Activated CD8-positive, alpha-beta memory T cell treated with anti-CD3 and anti-CD28 coated beads, Interleukin-2, amount 50 U/mL, for 48 hours (primary cell): ENCODE results near the gene RFX2.
A peak's percentile ranks its signal among the peaks of the same experiment; 100 is the strongest.
"Not testable (repeated sequence)": the region's sequence is repeated elsewhere in the genome, so short reads cannot be mapped to it uniquely, and the experiment has no call there.

Source experiments
- DNase-seq: peaks from one replicate; pipeline ENCODE4 v3.0.0-alpha.2; 2020

Gene RFX2

DNA sequence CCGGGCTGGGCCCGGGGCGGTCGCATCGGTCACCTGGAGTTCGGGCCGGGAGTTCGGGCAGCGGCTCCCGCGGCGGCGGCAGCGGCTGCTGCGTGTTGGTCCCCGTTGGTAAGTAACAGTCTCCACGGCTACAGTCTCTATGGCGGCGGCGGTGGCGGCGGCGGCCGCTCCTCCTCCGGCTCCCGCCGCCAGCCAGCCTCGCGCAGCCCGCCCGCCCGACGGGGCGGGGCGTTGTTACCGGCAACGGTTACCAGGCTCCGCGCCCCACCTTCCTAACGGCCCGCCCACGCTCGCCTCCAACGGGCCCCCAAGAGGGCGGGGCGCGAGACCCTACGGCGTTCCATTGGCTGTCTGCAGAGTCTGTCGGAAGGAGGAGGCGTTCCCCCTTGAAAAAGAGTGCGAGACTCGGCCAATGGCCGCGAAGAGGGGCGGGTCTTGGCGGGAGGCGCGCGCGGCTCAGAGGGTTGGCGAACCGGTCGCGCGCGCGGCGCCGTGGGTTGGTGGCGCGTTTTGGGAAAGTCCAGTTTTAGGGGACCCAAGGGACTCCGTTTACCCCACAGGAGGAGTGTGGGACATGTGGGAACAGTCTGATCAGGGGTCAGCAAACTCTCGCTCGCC, at the start of gene RFX2:
Gene RFX2, minus strand, starts transcription at position 141 of the 618 bp plus-strand sequence. CDS start 63,004 bp downstream, outside the sequence.
- DNase-seq: peak; percentile 99

DNA sequence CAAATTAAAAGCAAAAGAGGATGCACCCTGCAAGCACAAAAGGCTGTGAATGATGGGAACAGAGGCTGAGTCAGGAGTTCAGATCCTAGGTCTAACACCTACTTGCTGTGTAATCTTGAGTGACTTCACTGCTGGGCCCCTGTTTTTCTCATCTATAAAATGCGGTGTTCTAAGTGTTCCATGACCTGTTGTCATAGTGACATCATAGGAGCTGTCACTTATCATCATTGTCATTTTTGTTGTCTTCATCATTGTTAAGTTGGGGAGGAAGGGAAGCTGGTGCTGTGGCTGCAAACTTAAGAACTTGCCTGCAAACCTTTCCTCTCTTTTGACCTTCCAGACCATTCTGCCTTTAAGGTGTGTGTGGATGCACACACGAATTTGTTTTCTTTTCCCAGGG, 45.7 kb upstream of the RFX2 start:
- no peak for DNase-seq

DNA sequence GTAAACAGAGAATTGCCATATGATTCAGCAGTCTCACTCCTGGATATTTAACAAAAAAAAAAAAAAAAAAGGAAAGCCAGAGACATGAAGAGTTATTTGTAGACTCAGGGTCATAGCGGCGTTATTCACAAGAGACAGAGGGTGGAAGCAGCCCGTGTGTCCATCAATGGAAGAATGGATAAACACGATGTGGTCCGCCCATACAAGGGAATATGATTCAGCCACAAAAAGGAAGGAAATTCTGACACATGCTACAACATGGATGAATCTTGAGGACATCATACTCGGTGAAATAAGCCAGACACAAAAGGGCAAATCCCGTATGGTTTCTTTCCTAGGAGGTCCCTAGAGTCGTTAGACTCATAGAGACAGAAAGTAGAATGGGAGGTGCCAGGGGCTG, 40.0 kb upstream of the RFX2 start:
- no peak for DNase-seq

DNA sequence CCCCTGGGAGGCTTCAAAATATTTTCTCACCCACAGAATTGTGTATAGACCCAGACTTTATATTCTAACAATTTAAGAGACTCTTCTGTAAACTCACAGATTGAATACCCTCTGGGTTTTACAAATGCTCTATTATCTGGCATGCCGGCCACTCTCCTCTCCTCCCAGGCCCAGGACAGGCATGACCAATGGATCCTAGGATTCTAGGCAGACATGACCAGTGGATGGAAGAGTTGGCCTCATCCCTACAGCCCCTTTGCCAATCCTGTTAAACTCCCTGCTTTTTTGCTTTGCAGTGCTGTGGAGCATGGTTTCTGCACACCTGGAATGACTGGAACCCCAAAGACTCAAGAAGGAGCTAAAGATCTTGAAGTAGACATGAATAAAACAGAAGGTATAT, 30.9 kb upstream of the RFX2 start:
- no peak for DNase-seq

DNA sequence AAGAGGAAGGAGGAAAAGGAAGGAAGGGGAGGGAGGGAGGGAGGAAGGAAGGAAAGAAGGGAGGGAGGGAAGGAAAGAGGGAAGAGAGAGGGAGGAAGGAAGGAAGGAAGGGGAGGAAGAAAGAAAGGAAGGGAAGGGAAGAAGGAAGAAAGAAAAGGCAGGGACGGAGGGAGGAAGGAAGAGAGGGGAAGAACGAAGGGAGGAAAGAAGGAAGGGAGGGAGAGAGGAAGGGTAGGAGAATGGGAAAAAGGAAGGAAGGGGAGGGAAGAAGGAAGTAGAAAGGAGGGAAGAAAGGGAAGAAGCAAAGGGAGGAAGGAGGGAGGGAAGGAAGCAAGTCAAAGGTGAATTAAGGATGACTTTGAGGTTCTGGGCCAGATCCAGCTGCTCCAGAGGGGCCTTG, 28.2 kb upstream of the RFX2 start:
- DNase-seq: no peak

DNA sequence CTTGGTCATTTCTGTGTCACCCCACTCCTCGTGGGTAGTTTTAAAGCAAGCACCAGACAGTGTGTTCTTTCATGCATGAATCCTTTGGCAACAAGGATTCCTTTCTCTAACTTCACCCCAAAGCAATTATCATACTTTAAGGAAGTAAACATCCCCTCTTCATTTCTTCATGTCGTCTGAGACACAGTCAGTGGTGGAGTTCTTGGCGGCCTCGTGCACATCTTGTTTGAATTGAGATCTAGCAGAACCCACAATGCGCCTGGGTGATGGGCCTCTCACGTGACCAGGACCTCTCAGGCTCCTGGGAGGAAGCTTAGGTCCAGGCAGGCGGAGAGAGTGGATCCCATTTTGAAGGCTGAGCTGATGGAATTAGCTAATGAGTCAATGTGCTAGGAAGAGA, 27.8 kb upstream of the RFX2 start:
- DNase-seq: no peak

DNA sequence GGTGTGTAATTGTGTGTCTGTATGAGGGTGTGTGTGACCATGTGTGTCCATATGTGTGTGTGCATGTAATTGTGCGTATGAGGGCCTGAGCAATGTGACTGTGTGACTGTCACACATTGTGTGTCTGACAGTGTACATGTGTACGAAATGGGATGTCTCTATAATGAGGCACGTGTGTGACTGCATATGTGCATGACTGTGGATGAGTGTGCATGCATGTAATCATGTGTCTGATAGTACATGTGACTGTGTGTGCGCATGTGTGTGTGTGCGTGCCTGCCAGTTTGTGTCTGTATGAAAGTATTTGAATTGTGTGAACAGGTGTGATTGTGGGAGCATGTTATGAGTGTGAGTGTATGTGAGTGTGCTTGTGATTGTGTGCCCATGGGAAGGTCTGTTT, 22.9 kb upstream of the RFX2 start:
- DNase-seq: no peak

DNA sequence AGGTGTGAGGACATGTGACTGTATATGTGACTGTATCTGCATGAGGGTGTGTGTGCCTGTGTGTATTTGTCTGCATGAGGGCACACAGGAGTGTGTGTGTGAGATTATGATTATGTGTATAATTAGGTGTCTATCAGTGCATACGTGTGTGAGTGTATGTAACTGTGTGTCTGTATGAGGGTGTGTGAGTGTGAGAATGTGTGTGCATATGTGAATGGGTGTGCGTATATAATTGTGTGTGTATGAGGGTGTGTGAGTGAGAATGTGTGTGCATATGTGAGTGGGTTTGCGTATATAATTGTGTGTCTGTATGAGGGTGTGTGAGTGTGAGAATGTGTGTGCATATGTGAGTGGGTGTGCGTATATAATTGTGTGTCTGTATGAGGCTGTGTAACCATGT, 22.2 kb upstream of the RFX2 start:
- DNase-seq: no peak

DNA sequence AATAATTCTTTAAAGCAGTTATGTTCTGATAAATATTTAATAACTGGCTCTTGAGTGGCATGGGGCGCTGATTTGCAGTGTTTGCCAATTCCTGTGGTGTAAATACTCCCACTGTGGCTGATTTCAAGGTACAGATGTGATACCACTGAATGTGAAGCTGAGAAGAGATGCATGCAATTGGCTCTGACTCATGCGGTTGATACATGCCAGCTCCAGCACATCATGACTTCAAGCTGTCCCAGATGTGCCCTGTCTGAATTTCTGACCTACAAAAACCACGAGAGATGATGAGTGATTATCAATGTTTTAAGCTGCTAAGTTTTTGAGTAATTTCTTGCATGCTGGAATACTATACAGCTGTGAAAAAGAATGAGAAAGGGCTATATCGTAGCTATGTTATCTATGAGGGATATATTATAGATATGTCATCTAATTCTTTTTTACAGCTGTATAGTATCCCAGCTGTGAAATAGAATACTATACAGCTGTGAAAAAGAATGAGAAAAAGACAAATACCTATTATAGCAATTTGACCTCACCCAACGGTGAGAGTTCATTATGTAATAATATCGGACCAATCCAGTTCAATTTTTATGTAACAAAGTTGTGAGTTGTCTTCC, 17.5 kb upstream of the RFX2 start:
- no peak for DNase-seq

DNA sequence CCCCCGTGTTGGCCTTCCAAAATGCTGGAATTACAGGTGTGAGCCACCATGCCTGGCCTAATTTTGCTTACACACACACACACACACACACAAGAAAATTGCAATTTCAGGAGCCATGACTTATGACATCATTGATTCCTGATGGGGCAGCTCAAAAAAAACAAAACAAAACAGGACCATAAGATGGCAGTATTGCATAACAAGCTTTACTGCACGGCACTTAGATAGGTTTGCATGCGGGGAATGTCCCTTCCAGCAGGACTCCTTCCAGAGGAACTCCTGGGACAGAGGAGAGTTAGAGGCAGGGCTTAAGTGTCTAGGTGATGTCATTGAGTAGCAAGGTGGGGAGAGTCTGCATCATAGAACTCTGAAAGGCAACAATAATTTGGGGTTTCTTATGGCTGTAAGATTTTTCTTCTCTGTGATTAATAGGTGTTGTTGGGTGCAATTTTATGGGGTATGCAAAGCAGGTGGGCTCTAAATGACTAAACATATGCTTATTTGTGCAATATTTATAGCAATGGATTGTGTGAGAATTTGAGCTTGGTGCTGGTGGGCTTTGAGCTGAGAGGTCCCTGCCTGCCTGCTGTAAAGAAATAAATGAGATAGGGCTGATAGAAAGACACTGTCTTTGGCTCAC, 16.2 kb upstream of the RFX2 start:
- no peak for DNase-seq

DNA sequence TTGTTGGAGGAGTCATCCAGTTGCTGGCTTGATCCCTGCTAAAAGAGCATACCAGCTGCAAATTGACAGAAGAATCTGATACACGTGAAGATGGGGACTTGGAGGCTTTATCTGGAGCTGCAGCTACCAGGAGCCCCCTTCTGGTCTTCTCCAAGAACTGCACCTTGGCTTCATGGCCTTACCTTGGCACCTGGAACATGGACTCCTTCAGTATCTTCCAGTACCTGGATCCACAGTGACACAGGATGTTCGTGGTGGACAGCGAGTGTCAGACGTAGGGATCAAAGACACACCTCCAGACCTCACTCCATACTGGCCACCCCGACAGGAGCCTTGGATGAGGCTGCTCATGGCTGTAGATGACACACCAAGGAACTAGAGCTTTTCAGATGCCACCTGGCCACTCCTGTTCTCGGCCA, 15.3 kb upstream of the RFX2 start:
- DNase-seq: peak; percentile 60

DNA sequence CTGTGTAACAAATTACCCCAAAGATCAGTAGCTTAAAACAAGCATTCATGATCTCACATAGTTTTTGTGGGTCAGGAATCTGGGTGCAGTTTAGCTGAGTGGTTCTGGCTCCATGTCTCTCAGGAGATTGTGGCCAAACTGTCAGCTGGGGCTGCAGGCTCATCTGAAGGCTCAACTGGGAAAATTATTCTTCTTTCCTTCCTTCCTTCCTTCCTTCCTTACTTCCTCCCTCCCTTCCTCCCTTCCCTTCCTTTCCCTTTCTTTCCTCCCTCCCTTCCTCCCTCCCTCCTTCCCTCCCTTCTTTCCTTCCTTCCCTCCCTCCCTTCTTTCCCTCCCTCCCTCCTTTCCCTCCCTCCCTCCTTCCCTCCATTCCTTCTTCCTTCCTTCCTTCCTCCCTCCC, 8.7 kb upstream of the RFX2 start:
- no peak for DNase-seq

DNA sequence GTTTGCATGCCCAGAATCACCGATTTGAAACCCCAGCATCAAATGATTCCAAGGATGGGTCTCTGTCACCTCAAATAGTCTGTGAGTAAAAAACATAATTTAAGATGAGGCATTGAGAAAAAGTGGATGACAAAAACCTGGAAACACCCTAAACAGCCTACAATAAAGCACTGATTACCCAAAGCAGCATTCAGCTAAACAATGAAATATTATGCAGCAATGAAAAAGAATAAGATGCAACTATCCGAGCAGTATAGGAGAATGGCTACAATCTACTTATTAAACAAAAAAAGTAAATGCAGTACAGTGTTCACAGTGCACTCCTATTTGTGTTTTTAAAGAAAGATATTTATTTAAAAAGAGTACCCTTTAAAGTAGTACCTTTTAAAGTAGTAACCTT, 7.7 kb upstream of the RFX2 start:
- no peak for DNase-seq

DNA sequence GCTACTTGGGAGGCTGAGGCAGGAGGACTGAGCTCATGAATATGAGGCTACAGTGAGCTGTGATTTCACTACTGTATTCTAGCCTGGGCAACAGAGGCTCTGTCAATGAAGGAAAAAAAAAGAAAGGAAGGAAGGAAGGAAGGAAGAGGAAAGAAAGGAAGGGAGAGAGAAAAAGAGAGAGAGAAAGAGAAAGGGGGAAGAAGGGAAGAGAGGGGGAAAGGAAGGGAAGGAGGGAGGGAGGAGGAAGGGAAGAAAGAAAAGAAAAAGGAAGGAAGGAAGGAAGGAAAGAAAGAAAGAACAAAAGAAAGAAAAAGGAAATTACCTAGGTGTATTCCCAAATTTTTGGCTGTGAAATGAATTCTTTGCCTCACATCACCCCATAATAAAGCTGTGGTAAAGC, 7.2 kb upstream of the RFX2 start:
- DNase-seq: no peak

DNA sequence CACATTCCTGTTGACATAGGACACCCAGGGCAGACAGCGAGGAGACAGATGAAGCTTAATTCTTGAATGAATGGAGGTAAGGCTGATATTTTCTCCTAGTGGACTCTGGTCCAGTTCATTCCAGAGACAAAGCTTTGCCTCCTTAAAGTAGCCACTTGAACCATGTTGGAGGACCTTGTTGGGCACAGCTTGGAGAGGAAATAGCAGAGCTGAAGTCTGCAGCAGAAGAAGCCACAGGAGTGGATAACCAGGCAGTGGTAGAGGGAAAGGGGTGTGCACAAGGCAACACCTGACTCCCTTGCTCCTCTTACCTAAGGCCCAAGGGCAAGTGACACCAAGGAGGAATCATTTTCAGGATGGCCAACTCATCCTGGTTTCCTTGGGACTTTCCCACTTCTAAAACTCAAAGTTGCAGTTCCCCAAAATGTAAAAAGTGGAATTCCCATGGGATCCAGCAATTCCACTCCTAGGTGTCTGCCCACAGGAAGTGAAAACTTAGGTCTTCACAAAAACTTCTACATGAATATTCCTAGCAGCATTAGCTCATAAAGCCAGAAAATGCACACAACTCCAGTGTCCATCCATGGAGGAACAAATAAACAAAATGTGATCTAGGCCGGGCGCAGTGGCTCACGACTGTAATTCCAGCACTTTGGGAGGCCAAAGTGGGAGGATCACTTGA, 6.6 kb upstream of the RFX2 start:
- DNase-seq: no peak

DNA sequence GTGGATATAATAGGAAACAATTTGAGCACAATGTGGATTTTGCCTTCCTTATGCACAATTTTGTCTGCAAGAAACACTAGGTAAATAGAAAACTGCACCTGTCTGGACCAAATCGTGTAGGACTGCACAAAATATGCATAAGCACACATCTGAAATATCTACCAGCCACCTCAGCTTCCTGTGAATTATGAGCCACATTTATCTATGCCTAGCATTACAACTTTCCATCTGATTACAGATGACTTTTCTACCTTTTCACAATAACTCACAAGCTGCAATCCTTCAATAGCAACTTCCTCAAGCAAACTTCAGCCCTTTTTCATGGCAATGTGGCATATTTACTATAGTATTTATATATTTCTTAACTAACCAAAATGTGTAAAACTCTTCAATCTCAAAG, 5.7 kb upstream of the RFX2 start:
- no peak for DNase-seq

DNA sequence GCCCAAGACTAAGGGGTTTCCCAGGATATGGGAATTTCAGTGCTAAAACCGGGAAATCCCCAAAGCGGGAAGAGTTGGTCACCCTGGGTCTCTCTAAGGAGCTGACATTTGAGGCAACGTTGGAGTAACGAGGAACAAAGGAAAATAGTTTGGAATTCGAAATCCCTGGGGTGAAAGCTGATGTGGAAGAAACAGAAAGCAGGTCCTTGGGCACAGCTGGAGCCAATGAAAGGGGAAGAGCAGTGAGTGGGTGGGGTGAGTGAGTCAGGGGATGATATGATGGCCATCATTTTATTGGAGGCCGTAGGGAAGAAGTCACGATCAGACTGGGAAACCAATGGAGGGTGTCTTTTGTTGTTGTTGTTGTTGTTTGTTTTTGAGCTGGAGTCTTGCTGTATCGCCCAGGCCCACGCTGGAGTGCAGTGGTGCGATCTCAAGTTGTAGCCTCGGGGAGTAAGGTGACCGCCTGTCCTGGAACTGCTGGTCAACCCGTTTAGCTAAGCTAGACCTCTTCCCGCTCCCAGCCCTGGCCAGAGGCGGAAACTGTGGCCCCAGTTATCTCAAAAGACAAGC, 3.4 kb upstream of the RFX2 start:
- no peak for DNase-seq

DNA sequence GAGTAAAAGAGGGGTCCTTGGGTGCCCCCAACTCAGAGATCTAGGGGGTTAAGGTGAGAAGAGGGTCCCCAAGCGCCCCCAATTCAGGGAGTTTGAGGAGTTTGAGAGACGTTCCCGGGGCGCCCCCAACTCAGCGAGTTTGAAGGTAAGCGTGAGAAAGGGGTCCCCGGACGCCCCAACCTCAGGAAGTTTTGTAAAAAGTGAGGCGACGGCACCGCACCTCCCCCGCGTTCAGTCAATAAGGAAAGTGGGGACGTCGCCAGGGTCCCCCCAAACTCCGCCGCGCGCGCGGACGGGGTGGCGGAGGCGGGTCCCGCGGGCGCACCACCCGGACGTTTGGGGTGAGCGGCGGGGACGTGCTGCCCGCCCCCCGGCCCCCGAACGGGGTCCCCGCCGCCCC, 353 bp downstream of the RFX2 start:
- peak; percentile 56 for DNase-seq

DNA sequence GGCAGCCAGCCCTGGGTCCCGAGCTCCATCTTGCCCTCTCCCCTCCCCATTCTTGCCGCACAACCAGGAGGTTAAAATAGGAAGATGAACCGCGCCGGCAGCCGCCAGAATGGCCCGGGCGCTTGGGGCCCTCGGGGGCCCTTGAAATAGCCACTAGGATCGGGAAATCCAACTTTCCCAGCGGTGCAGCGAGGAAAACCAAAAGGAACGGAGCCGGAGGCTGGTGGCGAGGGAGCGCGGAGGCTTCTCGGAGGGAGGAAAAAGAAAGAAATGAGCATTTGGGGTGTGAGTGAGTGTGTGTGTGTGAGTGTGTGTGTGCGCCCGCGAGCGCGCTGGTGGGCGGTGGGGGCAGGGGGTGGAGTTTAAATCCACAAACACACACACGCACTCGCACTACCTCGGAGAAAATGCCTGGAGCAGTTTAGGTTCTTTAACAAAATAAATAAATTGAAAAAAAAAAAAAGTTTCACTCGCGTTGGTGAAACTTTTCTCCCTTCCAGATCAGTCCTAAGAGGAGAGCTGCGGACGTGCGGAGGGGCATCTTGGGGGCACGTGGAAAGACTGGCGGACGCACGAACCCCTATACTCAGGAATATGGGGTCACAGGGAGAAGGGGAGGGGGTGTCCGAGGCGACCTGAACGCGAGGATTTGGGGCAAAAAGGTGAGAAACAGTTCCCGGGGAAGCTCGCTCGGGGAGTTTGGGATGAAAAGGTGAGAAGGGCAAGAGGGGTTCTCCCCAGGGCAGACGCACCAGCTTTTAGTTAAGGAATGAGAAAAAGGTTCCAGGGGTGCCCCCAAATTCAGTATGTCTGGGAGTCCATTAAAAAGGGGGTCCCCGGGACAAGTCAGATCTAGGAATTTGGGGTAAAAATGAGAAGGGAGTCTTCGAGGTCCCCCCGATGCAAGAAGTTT, 1.3 kb downstream of the RFX2 start:
- DNase-seq: peak; percentile 75

DNA sequence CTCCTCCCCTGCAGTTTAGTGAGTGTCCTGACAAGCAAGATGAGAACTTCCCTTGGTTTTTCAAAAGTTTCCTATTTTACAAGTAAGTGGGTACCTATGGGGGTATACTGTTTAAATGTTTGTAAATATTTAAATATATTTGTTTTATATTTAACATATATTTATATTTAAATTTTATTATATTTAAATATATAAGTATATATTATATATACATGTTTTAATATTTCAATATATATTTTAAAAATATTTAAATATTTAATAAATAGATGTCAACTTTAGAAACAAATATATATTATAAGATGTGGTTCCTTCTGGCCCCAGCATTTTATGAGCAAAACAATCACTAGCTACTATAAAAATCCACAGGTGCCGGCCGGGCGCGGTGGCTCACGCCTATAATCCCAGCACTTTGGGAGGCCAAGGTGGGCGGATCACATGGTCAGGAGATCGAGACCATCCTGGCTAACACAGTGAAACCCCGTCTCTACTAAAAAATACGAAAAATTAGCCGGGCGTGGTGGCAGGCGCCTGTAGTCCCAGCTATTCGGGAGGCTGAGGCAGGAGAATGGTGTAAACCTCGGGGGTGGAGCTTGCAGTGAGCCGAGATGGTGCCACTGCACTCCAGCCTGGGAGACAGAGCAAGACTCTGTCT, 3.5 kb downstream of the RFX2 start:
- not testable (repeated sequence) for DNase-seq

DNA sequence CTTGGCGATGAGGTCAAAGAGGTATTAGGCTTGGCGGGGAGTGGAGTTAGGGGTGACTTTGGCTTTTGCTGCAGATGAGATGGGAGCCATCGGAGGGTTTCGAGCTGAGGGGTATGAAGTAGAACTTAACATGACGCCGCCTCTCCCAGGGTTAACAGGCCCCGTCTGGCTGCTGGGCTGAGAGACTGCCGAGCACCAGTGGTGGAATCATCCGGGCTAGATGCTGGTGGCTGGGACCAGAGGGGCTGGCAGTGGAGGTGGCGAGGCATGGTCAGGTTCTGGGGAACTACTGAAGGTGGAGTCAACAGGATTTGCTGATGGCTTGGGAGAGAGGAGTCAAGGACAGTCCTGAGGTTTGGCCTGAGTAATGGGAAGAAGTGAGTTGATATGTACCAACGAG, 4.9 kb downstream of the RFX2 start:
- no peak for DNase-seq

DNA sequence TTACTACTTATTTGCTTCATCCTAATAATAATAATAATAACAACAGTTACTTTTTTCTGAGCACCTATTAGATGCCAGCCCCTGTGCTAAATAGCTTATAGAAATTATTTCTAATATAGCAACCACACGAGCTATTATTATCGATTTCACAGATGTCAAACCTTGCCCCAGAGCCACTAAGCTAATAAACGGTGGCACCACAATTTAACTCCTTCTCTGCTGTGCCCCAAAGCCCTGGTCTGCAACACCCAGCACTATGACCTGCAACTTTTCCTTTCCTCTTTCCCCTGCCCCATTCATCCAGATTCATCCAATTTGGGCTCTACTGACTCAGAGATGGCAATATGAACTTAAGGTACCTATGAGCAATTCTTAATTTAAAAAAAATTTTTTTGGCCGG, 6.4 kb downstream of the RFX2 start:
- DNase-seq: no peak
